GM12878 (cell line): Measurements from ENCODE around the gene AFTPH. TPM values are rescaled to one million over a fixed set of nuclear protein-coding genes. Genes with fewer than 3 reads are reported as not detected.

Source experiments
- ATAC-seq: fragments of 200-7000 bp; cut with Tn5 transposase; 3 replicates; pipeline ENCODE4 v1.9.1; 2020; ENCODE audit warnings: mild to moderate bottlenecking, moderate library complexity
- BruUV-seq: library from RNA; stranded (reverse); fragments of 400-500 nt; replicated peaks from 2 replicates; lab custom pipeline; 2021; lab: Mats Ljungman, UMichigan
- CTCF ChIA-PET: fragments of 300-600 bp; sonication (Branson Sonifier 250); formaldehyde crosslinking; extraction: SDS; loops from one replicate; lab custom pipeline; 2021; ENCODE audit warnings: inconsistent platforms; lab: Yijun Ruan, JAX
- POLR2A ChIA-PET: fragments of 350-600 bp; formaldehyde crosslinking; extraction: SDS; loops from one replicate; lab custom pipeline; 2021; ENCODE audit warnings: inconsistent platforms; lab: Charles Lee
- RAD21 ChIA-PET: fragments of 300-600 bp; sonication (Branson Sonifier 250); formaldehyde crosslinking; loops from one replicate; lab custom pipeline; 2023; ENCODE audit warnings: antibody characterized with exemption; ENCODE audit not compliant: unreplicated experiment; lab: Charles Lee
- SMC1A ChIA-PET: fragments of 300-600 bp; sonication (Branson Sonifier 250); formaldehyde crosslinking; loops from one replicate; lab custom pipeline; 2023; ENCODE audit not compliant: unreplicated experiment, uncharacterized antibody; lab: Charles Lee
- DNase-seq: peaks from one replicate; pipeline ENCODE4 v3.0.0-alpha.2; 2011; ENCODE audit warnings: low read depth, low spot score
- FAIRE-seq: peaks from 3 replicates; lab custom pipeline; 2011; peaks lifted over from hg19 to GRCh38; lab: Jason Lieb, UNC
- H2AFZ ChIP-seq: 2 replicates; pipeline ENCODE4 v1.6.0; 2011; ENCODE audit warnings: low read depth, low read length, control low read depth; ENCODE audit not compliant: control insufficient read depth
- H3K27ac ChIP-seq: 2 replicates; pipeline ENCODE4 v1.5.1; 2011; ENCODE audit warnings: control low read depth; ENCODE audit not compliant: control insufficient read depth, insufficient read depth
- H3K27me3 ChIP-seq, 2 experiments: replicated peaks in 1 of 2; 2 replicates each; pipeline versions ENCODE4 v1.6.0 to v1.6.1; 2011; ENCODE audit warnings: low read length in 1 of 2; ENCODE audit not compliant: control insufficient read depth in 2 of 2, insufficient read depth in 2 of 2
- H3K36me3 ChIP-seq, 2 experiments: 2 replicates each; pipeline ENCODE4 v1.5.1; 2011; ENCODE audit warnings: low read length in 1 of 2; ENCODE audit not compliant: control insufficient read depth in 2 of 2, insufficient read depth in 2 of 2
- H3K4me1 ChIP-seq: 2 replicates; pipeline ENCODE4 v1.6.1; 2011; ENCODE audit warnings: mild to moderate bottlenecking, low read length, moderate library complexity, mixed read lengths; ENCODE audit not compliant: control insufficient read depth, insufficient read depth
- H3K4me2 ChIP-seq: 2 replicates; pipeline ENCODE4 v1.6.0; 2011; ENCODE audit warnings: control low read depth; ENCODE audit not compliant: control insufficient read depth, insufficient read depth
- H3K4me3 ChIP-seq: fragments of 200-600 bp; sonication (generic); 2 replicates; pipeline ENCODE4 v1.5.1; 2016
- H3K79me2 ChIP-seq: 2 replicates; pipeline ENCODE4 v1.6.0; 2011; ENCODE audit warnings: low read length; ENCODE audit not compliant: control insufficient read depth, insufficient read depth
- H3K9ac ChIP-seq: 2 replicates; pipeline ENCODE4 v1.8.0; 2011; ENCODE audit warnings: low read length, control low read depth, mixed read lengths; ENCODE audit not compliant: control insufficient read depth, insufficient read depth
- H3K9me3 ChIP-seq: replicated peaks from 3 replicates; pipeline ENCODE4 v1.5.1; 2011; ENCODE audit warnings: mild to moderate bottlenecking, low read length; ENCODE audit not compliant: control insufficient read depth, insufficient read depth
- H4K20me1 ChIP-seq: 2 replicates; pipeline ENCODE4 v1.6.0; 2011; ENCODE audit not compliant: control insufficient read depth, insufficient read depth
- ATF7 ChIP-seq: fragments of 450-650 bp; IDR thresholded peaks from 2 replicates; pipeline ENCODE4 v1.6.1; 2016; ENCODE audit warnings: low read depth, mild to moderate bottlenecking
- IKZF2 ChIP-seq, 2 experiments: fragments of 450-650 bp; IDR thresholded peaks; 2 replicates each; pipeline ENCODE4 v1.6.1; 2017; ENCODE audit warnings: mild to moderate bottlenecking in 2 of 2, moderate library complexity in 2 of 2
- MYB ChIP-seq: fragments of 150-350 bp; IDR thresholded peaks from 2 replicates; pipeline ENCODE4 v1.6.1; 2014; ENCODE audit warnings: mild to moderate bottlenecking, low read depth, low read length, borderline replicate concordance
- STAT1 ChIP-seq: fragments of 450-650 bp; conservative IDR thresholded peaks from 2 replicates; pipeline ENCODE4 v1.6.1; 2014; ENCODE audit warnings: antibody characterized with exemption, mild to moderate bottlenecking
- TARDBP ChIP-seq: IDR thresholded peaks from 2 replicates; pipeline ENCODE4 v1.6.1; 2016; ENCODE audit warnings: borderline replicate concordance
- WGBS: methylation state at CpG from one replicate; pipeline ENCODE4 v1.1.6; 2016; ENCODE audit warnings: low lambda C conversion rate; ENCODE audit not compliant: insufficient replicate concordance, insufficient coverage; ENCODE audit errors: missing lambda C conversion rate; 5-methylcytosine and 5-hydroxymethylcytosine counted together
- in situ Hi-C: fragments of 300-500 bp; cut with MboI; formaldehyde crosslinking; loops from 9 replicates; pipeline ENCODE4 v1.14.3; 2018; ENCODE audit warnings: mixed read lengths
- intact Hi-C: fragments of 100-400 bp; cut with micrococcal nuclease; formaldehyde crosslinking; loops from one replicate; pipeline ENCODE4 v1.14.2; 2022; ENCODE audit not compliant: unreplicated experiment
- polyA plus RNA-seq, 11 experiments: library from polyadenylated mRNA; depleted of rRNA in 4 of 11; unstranded in 6 of 11; stranded (reverse) in 5 of 11; fragments of >200 nt; fragmentation: Nextera tagmentation in 4 of 11; fragmentation: Illumina TruSeq in 1 of 11; extraction: Ambion mirVana in 4 of 11; extraction: Trizol in 1 of 11; gene quantifications; 1 replicate in 1 of 11; 2 replicates in 10 of 11; pipeline versions ENCODE4 v1.2.1 to v1.2.3, GENCODE V29; 2011 to 2016; ENCODE audit warnings: inconsistent platforms in 2 of 11, missing spikeins in 2 of 11, low read depth in 1 of 11
- total RNA-seq, 4 experiments: library from RNA; depleted of rRNA in 3 of 4; stranded (reverse); fragments of >200 nt in 3 of 4; fragmentation: Illumina TruSeq in 1 of 4; extraction: Trizol in 1 of 4; gene quantifications; 2 replicates each; pipeline versions ENCODE4 v1.2.1 to v1.2.3, GENCODE V29; 2013 to 2021
- TF ChIP-seq, protein P1 (sequence below): fragments of 450-650 bp; IDR thresholded peaks from 2 replicates; pipeline ENCODE4 v1.6.1; 2017; ENCODE audit warnings: mild to moderate bottlenecking

AFTPH gene
- total and polyA plus RNA-seq, 10 of the 15 experiments (the other 5 are each of a cell fraction or from before 2014, with no cell fraction given): 25.6 to 77.3 (median 39.5) TPM

DNA sequence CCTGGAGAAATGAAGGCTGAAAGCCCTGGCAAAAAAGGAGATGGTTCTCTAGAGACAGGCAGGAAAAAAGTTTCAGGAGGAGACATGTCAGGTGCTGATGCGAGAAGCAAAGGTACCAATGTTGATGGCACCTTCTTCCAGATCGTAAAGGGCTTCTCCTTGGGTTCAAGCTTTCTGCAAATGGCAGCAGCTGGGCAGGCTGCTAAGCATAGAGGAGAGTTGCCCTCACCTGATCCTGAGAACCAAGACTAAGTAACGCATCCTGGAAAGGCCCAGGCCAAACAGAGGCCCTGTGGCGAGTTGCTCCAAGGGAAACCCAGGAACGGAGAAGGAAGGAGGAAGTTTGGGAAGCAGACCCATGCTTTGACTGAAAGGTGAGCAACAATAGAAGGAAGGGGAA is 23.6 kb upstream of the AFTPH start:
- Histone ChIP-seq H3K9ac (no peak overlapping the region), H3K79me2 (no peaks in the 10 kb centered on the region), H3K27me3 (peaks cover 0 to 3% of the 10 kb centered on the region in 2 experiments), H3K9me3 (no peaks in the 10 kb centered on the region), H2AFZ (no peak overlapping the region), H3K27ac (no peak overlapping the region), H3K4me1 (no peaks in the 10 kb centered on the region), H3K4me3 (no peak overlapping the region), H4K20me1 (no peaks in the 10 kb centered on the region), H3K36me3 (no peaks in the 10 kb centered on the region), H3K4me2 (no peak overlapping the region)
- ATAC-seq (no peak), FAIRE-seq (no peak), DNase-seq (no peak)
- ChIA-PET POLR2A (no interaction called here), SMC1A (interaction anchor here (2.7 kb wide), 1 partner anchor 12 kb away, joined by 9 read pairs; no protein-coding TSS in a partner anchor), RAD21 (interaction anchor here (1.2 kb wide), 1 partner anchor 67 kb away, joined by 3 read pairs; no protein-coding TSS in a partner anchor), CTCF (interaction anchor here (0.6 to 1.5 kb wide), 2 partner anchors 172 to 433 kb away, joined by 3 to 4 read pairs; no protein-coding TSS in a partner anchor)
- TF ChIP-seq MYB (no peak), STAT1 (no peak), IKZF2 (IDR thresholded peaks at IDR 0.05) (no peak), ATF7 (no peak), TARDBP (no peak)
- TF ChIP-seq, protein P1, sequence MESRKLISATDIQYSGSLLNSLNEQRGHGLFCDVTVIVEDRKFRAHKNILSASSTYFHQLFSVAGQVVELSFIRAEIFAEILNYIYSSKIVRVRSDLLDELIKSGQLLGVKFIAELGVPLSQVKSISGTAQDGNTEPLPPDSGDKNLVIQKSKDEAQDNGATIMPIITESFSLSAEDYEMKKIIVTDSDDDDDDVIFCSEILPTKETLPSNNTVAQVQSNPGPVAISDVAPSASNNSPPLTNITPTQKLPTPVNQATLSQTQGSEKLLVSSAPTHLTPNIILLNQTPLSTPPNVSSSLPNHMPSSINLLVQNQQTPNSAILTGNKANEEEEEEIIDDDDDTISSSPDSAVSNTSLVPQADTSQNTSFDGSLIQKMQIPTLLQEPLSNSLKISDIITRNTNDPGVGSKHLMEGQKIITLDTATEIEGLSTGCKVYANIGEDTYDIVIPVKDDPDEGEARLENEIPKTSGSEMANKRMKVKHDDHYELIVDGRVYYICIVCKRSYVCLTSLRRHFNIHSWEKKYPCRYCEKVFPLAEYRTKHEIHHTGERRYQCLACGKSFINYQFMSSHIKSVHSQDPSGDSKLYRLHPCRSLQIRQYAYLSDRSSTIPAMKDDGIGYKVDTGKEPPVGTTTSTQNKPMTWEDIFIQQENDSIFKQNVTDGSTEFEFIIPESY: no peak
- WGBS: 37% methylated on average over 5 of the region's 5 CpGs
- no TSS peak for BruUV-seq
- in situ Hi-C loops (no loop called here), intact Hi-C loops (no loop called here)
